HCT116 (cell line): ENCODE results near the gene UBE2L6. TPM values are rescaled to one million over a fixed set of nuclear protein-coding genes. Genes with fewer than 3 reads are reported as not detected.

ENCODE experiments used
- ATAC-seq: fragments of 200-7000 bp; cut with Tn5 transposase; 2 replicates; pipeline ENCODE4 v1.9.1; 2020; ENCODE audit warnings: mild to moderate bottlenecking, moderate library complexity
- BruUV-seq: library from RNA; stranded (reverse); fragments of 400-500 nt; replicated peaks from 2 replicates; lab custom pipeline; 2021; lab: Mats Ljungman, UMichigan
- CTCF ChIA-PET: fragments of 300-600 bp; sonication (Branson Sonifier 250); formaldehyde crosslinking; loops from one replicate; lab custom pipeline; 2021; ENCODE audit warnings: antibody characterized with exemption; lab: Charles Lee
- POLR2A ChIA-PET: fragments of 300-600, 350-600 bp; sonication (Branson Sonifier 250); formaldehyde crosslinking; loops from one replicate; lab custom pipeline; 2021; ENCODE audit warnings: antibody characterized with exemption; lab: Charles Lee
- RAD21 ChIA-PET, 2 experiments: fragments of 300-600 bp; sonication (Branson Sonifier 250); formaldehyde crosslinking; loops; one replicate each; lab custom pipeline; 2023; ENCODE audit warnings: low total read pairs in 2 of 2; ENCODE audit not compliant: uncharacterized antibody in 2 of 2, unreplicated experiment in 2 of 2, low non-redundant PET in 1 of 2; lab: Charles Lee
- DNase-seq: peaks from one replicate; pipeline ENCODE4 v3.0.0-alpha.2; 2010; ENCODE audit warnings: low read depth, low spot score
- H2AFZ ChIP-seq: fragments of 200-600 bp; shearing (Covaris generic), sonication (generic); 2 replicates; pipeline ENCODE4 v1.6.1; 2017; ENCODE audit warnings: low read depth, mixed run types, mixed read lengths, antibody characterized with exemption, low read length; ENCODE audit not compliant: poor library complexity, severe bottlenecking
- H3K27ac ChIP-seq: 2 replicates; pipeline ENCODE4 v1.5.1; 2012; ENCODE audit warnings: low read depth, low read length
- H3K27me3 ChIP-seq: fragments of 200-600 bp; sonication (generic); 2 replicates; pipeline ENCODE4 v1.6.1; 2016; ENCODE audit warnings: mixed run types, low read length, mixed read lengths; ENCODE audit not compliant: insufficient read depth
- H3K36me3 ChIP-seq, 2 experiments: fragments of 200-500 bp in 1 of 2; fragments of 200-600 bp in 1 of 2; sonication (Bioruptor generic) in 1 of 2; sonication (generic) in 1 of 2; 2 replicates each; pipeline versions ENCODE4 v1.5.1 to v1.6.1; 2014 to 2016; ENCODE audit warnings: low read length in 2 of 2, inconsistent platforms in 1 of 2, mixed read lengths in 1 of 2, mixed run types in 1 of 2; ENCODE audit not compliant: insufficient read depth in 2 of 2, control insufficient read depth in 1 of 2
- H3K4me1 ChIP-seq, 2 experiments: fragments of 200-600 bp in 1 of 2; sonication (generic) in 1 of 2; 2 replicates each; pipeline versions ENCODE4 v1.5.1 to v1.6.1; 2012 to 2017; ENCODE audit warnings: low read length in 2 of 2, inconsistent platforms in 1 of 2, mild to moderate bottlenecking in 1 of 2, mixed read lengths in 1 of 2, mixed run types in 1 of 2, moderate library complexity in 1 of 2; ENCODE audit not compliant: insufficient read depth in 2 of 2, control insufficient read depth in 1 of 2
- H3K4me2 ChIP-seq: fragments of 200-600 bp; sonication (generic); 2 replicates; pipeline ENCODE4 v1.6.1; 2017; ENCODE audit warnings: mixed run types, low read length, mixed read lengths
- H3K4me3 ChIP-seq, 2 experiments: fragments of 200-600 bp in 1 of 2; sonication (generic) in 1 of 2; replicated peaks in 1 of 2; 2 replicates each; pipeline ENCODE4 v1.5.1; 2011 to 2016; ENCODE audit warnings: low read length in 2 of 2, control low read depth in 1 of 2, low read depth in 1 of 2, mild to moderate bottlenecking in 1 of 2, mixed read lengths in 1 of 2, mixed run types in 1 of 2
- H3K79me2 ChIP-seq: fragments of 200-600 bp; sonication (generic); 2 replicates; pipeline ENCODE4 v1.6.1; 2017; ENCODE audit warnings: mild to moderate bottlenecking, mixed run types, low read length, moderate library complexity, mixed read lengths; ENCODE audit not compliant: insufficient read depth
- H3K9ac ChIP-seq: fragments of 200-600 bp; sonication (generic); 2 replicates; pipeline ENCODE4 v1.6.1; 2016; ENCODE audit warnings: low read length, mixed read lengths
- H3K9me2 ChIP-seq: fragments of 200-600 bp; sonication (generic), shearing (Covaris generic); 2 replicates; pipeline ENCODE4 v1.6.1; 2017; ENCODE audit warnings: mixed run types, mild to moderate bottlenecking, moderate library complexity; ENCODE audit not compliant: insufficient read depth
- H3K9me3 ChIP-seq, 2 experiments: fragments of 200-500 bp in 1 of 2; fragments of 200-600 bp in 1 of 2; sonication (Bioruptor generic) in 1 of 2; sonication (generic) in 1 of 2; 2 replicates each; pipeline ENCODE4 v1.6.1; 2014 to 2017; ENCODE audit warnings: low read length in 2 of 2, mixed read lengths in 2 of 2, inconsistent platforms in 1 of 2, low read depth in 1 of 2, mild to moderate bottlenecking in 1 of 2, mixed run types in 1 of 2, moderate library complexity in 1 of 2; ENCODE audit not compliant: control insufficient read depth in 1 of 2, insufficient read depth in 1 of 2
- H4K20me1 ChIP-seq: fragments of 200-600 bp; sonication (generic), shearing (Covaris generic); 2 replicates; pipeline ENCODE4 v1.6.1; 2017; ENCODE audit warnings: mixed run types, mild to moderate bottlenecking, moderate library complexity; ENCODE audit not compliant: insufficient read depth
- ATF3 ChIP-seq: IDR thresholded peaks from 2 replicates; pipeline ENCODE4 v1.6.1; 2012
- CTCF ChIP-seq, 3 experiments: fragments of 200-600 bp in 1 of 3; sonication (generic) in 1 of 3; IDR thresholded peaks in 2 of 3; conservative IDR thresholded peaks in 1 of 3; 2 replicates each; pipeline ENCODE4 v1.5.1; 2012 to 2017; ENCODE audit warnings: low read depth in 2 of 3, low read length in 2 of 3, antibody characterized with exemption in 1 of 3, borderline replicate concordance in 1 of 3, control low read depth in 1 of 3, mild to moderate bottlenecking in 1 of 3, mixed read lengths in 1 of 3, mixed run types in 1 of 3, moderate library complexity in 1 of 3; ENCODE audit not compliant: insufficient read depth in 1 of 3
- EGR1 ChIP-seq: IDR thresholded peaks from 2 replicates; pipeline ENCODE4 v1.6.1; 2012; ENCODE audit warnings: low read depth
- ELF1 ChIP-seq: IDR thresholded peaks from 2 replicates; pipeline ENCODE4 v1.6.1; 2012; ENCODE audit warnings: low read depth, borderline replicate concordance
- EZH2 ChIP-seq: fragments of 200-600 bp; sonication (generic); IDR thresholded peaks from 2 replicates; pipeline ENCODE4 v1.6.1; 2017; ENCODE audit warnings: antibody characterized with exemption, mixed run types
- EZH2phosphoT487 ChIP-seq: fragments of 200-600 bp; IDR thresholded peaks from 2 replicates; pipeline ENCODE4 v1.6.1; 2018; ENCODE audit warnings: antibody characterized with exemption, borderline replicate concordance
- FOSL1 ChIP-seq: IDR thresholded peaks from 2 replicates; pipeline ENCODE4 v1.6.1; 2012; ENCODE audit warnings: low read depth
- JUND ChIP-seq: IDR thresholded peaks from 2 replicates; pipeline ENCODE4 v1.6.1; 2012
- MAX ChIP-seq: IDR thresholded peaks from 2 replicates; pipeline ENCODE4 v1.6.1; 2012
- POLR2A ChIP-seq: IDR thresholded peaks from 2 replicates; pipeline ENCODE4 v1.7.0; 2011; ENCODE audit warnings: borderline replicate concordance; ENCODE audit not compliant: insufficient read depth, insufficient read length; ENCODE audit errors: extremely low read depth
- POLR2AphosphoS5 ChIP-seq: IDR thresholded peaks from 2 replicates; pipeline ENCODE4 v1.6.1; 2011; ENCODE audit warnings: mild to moderate bottlenecking, low read depth, low read length, moderate library complexity
- RAD21 ChIP-seq: IDR thresholded peaks from 2 replicates; pipeline ENCODE4 v1.6.1; 2012; ENCODE audit warnings: low read depth, mild to moderate bottlenecking
- REST ChIP-seq: IDR thresholded peaks from 2 replicates; pipeline ENCODE4 v1.6.1; 2012; ENCODE audit warnings: low read depth
- SIN3A ChIP-seq: IDR thresholded peaks from 2 replicates; pipeline ENCODE4 v1.6.1; 2012; ENCODE audit warnings: low read depth
- SP1 ChIP-seq: IDR thresholded peaks from 2 replicates; pipeline ENCODE4 v1.6.1; 2012; ENCODE audit warnings: low read depth
- SRF ChIP-seq: IDR thresholded peaks from 2 replicates; pipeline ENCODE4 v1.6.1; 2012; ENCODE audit warnings: low read depth
- TCF7L2 ChIP-seq: IDR thresholded peaks from 2 replicates; pipeline ENCODE4 v1.7.0; 2011; ENCODE audit warnings: borderline replicate concordance, inconsistent platforms; ENCODE audit not compliant: insufficient read depth, insufficient read length; ENCODE audit errors: extremely low read depth
- ZBTB33 ChIP-seq: IDR thresholded peaks from 2 replicates; pipeline ENCODE4 v1.6.1; 2011; ENCODE audit warnings: mild to moderate bottlenecking, low read length, moderate library complexity; ENCODE audit not compliant: insufficient replicate concordance; ENCODE audit errors: extremely low read depth
- ZFX ChIP-seq: fragments of 450-650 bp; IDR thresholded peaks from 2 replicates; pipeline ENCODE4 v1.6.1; 2017
- intact Hi-C: fragments of 100-400 bp; cut with micrococcal nuclease; formaldehyde crosslinking; loops from 2 replicates; pipeline ENCODE4 v1.10.0; 2022
- total RNA-seq: library from RNA; stranded (reverse); gene quantifications from one replicate; pipeline ENCODE4 v1.2.1, GENCODE V29; 2021; ENCODE audit not compliant: unreplicated experiment

The UBE2L6 gene
- total RNA-seq, 1 experiment from 2014 or later: 24.8 TPM

- ChIA-PET POLR2A (no interaction called here), RAD21 (no interaction called here), CTCF (no interaction called here)
- H3K27me3 ChIP-seq: no peaks in the 10 kb centered on the region
- no peaks in the 10 kb centered on the region for H3K9me2 ChIP-seq
- ATAC-seq: no peak
- DNase-seq: no peak
- no peaks in the 10 kb centered on the region for H3K79me2 ChIP-seq
- no peak overlapping the region for H3K9ac ChIP-seq
- no TSS peak for BruUV-seq
- peaks cover 0 to 4% of the 10 kb centered on the region in 2 experiments; a peak in 2 of 4 replicates for H3K4me1 ChIP-seq
- no peak overlapping the region for H3K4me2 ChIP-seq
- no peaks in the 10 kb centered on the region for H4K20me1 ChIP-seq
- no peaks in the 10 kb centered on the region for H3K9me3 ChIP-seq
- TF ChIP-seq MAX: no peak
- TF ChIP-seq RAD21: no peak
- no peak for TF ChIP-seq EZH2
- no peak for TF ChIP-seq SP1
- no peak for TF ChIP-seq ELF1
- no peak for TF ChIP-seq SRF
- no peak for TF ChIP-seq FOSL1
- no peak for TF ChIP-seq ZBTB33
- TF ChIP-seq CTCF (IDR thresholded peaks at IDR 0.05 in 2 of 3, conservative IDR thresholded peaks at IDR 0.05 in 1 of 3; ENCODE audit: borderline replicate concordance in 1 of 3, insufficient read depth in 1 of 3, low read depth in 2 of 3, low read length in 2 of 3): no peak
- TF ChIP-seq REST: no peak
- no peak for TF ChIP-seq JUND
- TF ChIP-seq ZFX: no peak
- no peak for TF ChIP-seq POLR2AphosphoS5
- TF ChIP-seq POLR2A: no peak
- TF ChIP-seq SIN3A: no peak
- TF ChIP-seq TCF7L2: no peak
- no peak for TF ChIP-seq EGR1
- TF ChIP-seq EZH2phosphoT487: no peak
- no peak for TF ChIP-seq ATF3
- no peak overlapping the region for H3K4me3 ChIP-seq
- no peak overlapping the region for H2AFZ ChIP-seq
- no peak overlapping the region for H3K27ac ChIP-seq
- intact Hi-C loops: no loop called here
- H3K36me3 ChIP-seq: no peaks in the 10 kb centered on the region
These were observed 37.6 kb upstream of the UBE2L6 start for GRCh38 chr11:57605028-57605420.
